ENCODE measurements around the gene ZSCAN20.

Gene ZSCAN20

DNA sequence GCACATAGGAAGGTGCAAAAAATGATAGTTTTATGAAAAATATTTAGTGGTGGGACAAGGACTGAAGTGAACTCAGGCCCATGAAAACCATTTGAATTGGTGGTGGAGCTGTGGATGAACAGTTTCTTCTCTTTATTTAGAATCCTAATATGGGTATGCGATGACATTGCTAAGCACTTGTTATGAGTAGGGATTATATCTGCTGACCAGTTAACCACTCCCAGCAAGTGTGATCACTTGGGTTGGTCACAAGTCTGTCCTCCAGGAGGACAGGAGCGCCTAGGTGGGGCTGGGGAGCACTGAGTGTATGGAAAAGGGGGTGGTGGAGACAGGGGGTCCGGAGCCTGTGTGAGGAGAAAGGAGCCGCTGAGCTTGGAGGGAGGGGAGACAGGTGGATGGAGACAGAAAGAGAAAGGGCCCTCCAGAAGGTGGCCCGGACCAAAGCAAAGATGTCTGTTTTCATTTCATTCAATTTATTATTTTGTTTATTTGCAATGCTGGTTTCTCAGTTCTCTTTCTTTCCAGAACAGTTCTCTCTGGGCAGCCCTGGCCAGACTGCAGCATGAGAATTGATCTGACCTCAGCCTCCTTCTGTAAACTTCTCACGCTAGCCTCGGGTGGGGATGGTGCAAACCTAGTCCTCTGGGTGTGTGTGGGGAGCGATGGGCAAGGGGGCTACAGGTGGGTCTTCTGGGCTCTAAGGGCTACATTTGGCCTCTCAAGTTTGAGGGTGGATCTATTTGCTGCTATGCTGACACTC lies 9.9 kb upstream of the ZSCAN20 start:
- H3K27me3 ChIP-seq (ENCODE audit: control insufficient read depth in 3 of 3, insufficient read depth in 3 of 3, low read depth in 1 of 3, low read length in 3 of 3), result peaks cover 0 to 3% (median 0%) of the 10 kb centered on the region in 3 experiments
- H3K4me1 ChIP-seq (ENCODE audit: control insufficient read depth in 2 of 2, insufficient read depth in 1 of 2, low read depth in 1 of 2, low read length in 2 of 2), result peaks cover 0 to 3% of the 10 kb centered on the region in 2 donors
- no peak overlapping the region for H2BK120ac ChIP-seq (ENCODE audit: low read depth, low read length)
- H3K9me3 ChIP-seq (replicated peaks in 1 of 2; ENCODE audit: control insufficient read depth in 2 of 2, insufficient read depth in 1 of 2, low read depth in 1 of 2, low read length in 2 of 2), result no peaks in the 10 kb centered on the region
- H2AK5ac ChIP-seq (ENCODE audit: low read depth, low read length), result no peak overlapping the region
- H3K27ac ChIP-seq (replicated peaks; ENCODE audit: low read length), result no peak overlapping the region
- H3K23ac ChIP-seq (ENCODE audit: low read depth, low read length, poor library complexity), result no peak overlapping the region
- H3K36me3 ChIP-seq (replicated peaks in 1 of 2; ENCODE audit: control insufficient read depth in 2 of 2, insufficient read depth in 2 of 2, low read length in 2 of 2), result no peaks in the 10 kb centered on the region
- H3K4me3 ChIP-seq (ENCODE audit: low read length in 2 of 2), result no peak overlapping the region
- H2BK5ac ChIP-seq (ENCODE audit: low read length), result no peak overlapping the region
- H2AFZ ChIP-seq (ENCODE audit: low read length), result no peak overlapping the region
- H2BK12ac ChIP-seq (ENCODE audit: low read length), result no peak overlapping the region
- H3K79me1 ChIP-seq (ENCODE audit: low read depth, low read length), result no peaks in the 10 kb centered on the region
- H3K18ac ChIP-seq (ENCODE audit: low read length), result no peak overlapping the region
- H3K9ac ChIP-seq (ENCODE audit: low read depth, low read length, poor library complexity), result no peak overlapping the region
- H3K14ac ChIP-seq (ENCODE audit: low read length), result no peak overlapping the region
- H3K4ac ChIP-seq (ENCODE audit: low read length), result no peak overlapping the region
- WGBS, 2 donors (ENCODE audit: extremely low coverage in 2 of 2, insufficient read length in 2 of 2, insufficient replicate concordance in 1 of 2), result no CpG with 5 or more reads among the region's 8 CpGs
- H4K91ac ChIP-seq (ENCODE audit: low read depth, low read length, poor library complexity), result no peak overlapping the region
- H3K4me2 ChIP-seq (ENCODE audit: insufficient read depth, low read length, poor library complexity, severe bottlenecking), result no peak overlapping the region
- H2BK15ac ChIP-seq (ENCODE audit: low read length), result no peak overlapping the region
- DNase-seq (ENCODE audit: low spot score), result no peak
- H4K8ac ChIP-seq (ENCODE audit: low read depth, low read length), result no peak overlapping the region

DNA sequence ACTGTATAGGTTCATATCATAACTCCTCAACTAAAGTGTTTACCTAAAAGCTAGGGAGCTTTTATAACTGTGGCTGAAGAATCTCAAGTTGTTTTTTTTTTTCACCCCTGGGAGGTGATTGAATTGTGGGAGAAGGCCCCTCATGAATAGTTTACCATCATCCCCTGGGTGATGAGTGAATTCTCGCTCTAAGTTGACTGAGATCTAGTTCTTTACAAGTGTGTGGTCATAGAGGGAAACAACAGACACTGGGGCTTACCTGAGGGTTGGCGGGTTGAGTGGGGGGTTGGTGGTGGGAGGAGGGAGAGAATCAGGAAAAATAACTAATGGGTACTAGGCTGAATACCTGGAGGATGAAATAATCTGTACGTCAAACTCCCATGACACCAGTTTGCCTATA lies 7.9 kb upstream of the ZSCAN20 start:
- Histone ChIP-seq H3K4me3 (ENCODE audit: low read length in 2 of 2) (no peak overlapping the region), H3K4me1 (ENCODE audit: control insufficient read depth in 2 of 2, insufficient read depth in 1 of 2, low read depth in 1 of 2, low read length in 2 of 2) (peaks cover 2 to 7% of the 10 kb centered on the region in 2 donors), H2BK12ac (ENCODE audit: low read length) (no peak overlapping the region), H3K23ac (ENCODE audit: low read depth, low read length, poor library complexity) (no peak overlapping the region), H3K9me3 (replicated peaks in 1 of 2; ENCODE audit: control insufficient read depth in 2 of 2, insufficient read depth in 1 of 2, low read depth in 1 of 2, low read length in 2 of 2) (no peaks in the 10 kb centered on the region), H3K14ac (ENCODE audit: low read length) (no peak overlapping the region), H2AK5ac (ENCODE audit: low read depth, low read length) (no peak overlapping the region), H4K8ac (ENCODE audit: low read depth, low read length) (no peak overlapping the region), H2BK15ac (ENCODE audit: low read length) (no peak overlapping the region), H3K79me1 (ENCODE audit: low read depth, low read length) (no peaks in the 10 kb centered on the region), H4K91ac (ENCODE audit: low read depth, low read length, poor library complexity) (no peak overlapping the region), H3K27me3 (ENCODE audit: control insufficient read depth in 3 of 3, insufficient read depth in 3 of 3, low read depth in 1 of 3, low read length in 3 of 3) (peaks cover 0 to 3% (median 0%) of the 10 kb centered on the region in 3 experiments), H3K4me2 (ENCODE audit: insufficient read depth, low read length, poor library complexity, severe bottlenecking) (no peak overlapping the region), H3K36me3 (replicated peaks in 1 of 2; ENCODE audit: control insufficient read depth in 2 of 2, insufficient read depth in 2 of 2, low read length in 2 of 2) (no peaks in the 10 kb centered on the region), H3K27ac (replicated peaks; ENCODE audit: low read length) (no peak overlapping the region), H2BK120ac (ENCODE audit: low read depth, low read length) (no peak overlapping the region), H3K18ac (ENCODE audit: low read length) (no peak overlapping the region), H3K4ac (ENCODE audit: low read length) (no peak overlapping the region), H3K9ac (ENCODE audit: low read depth, low read length, poor library complexity) (no peak overlapping the region), H2AFZ (ENCODE audit: low read length) (no peak overlapping the region), H2BK5ac (ENCODE audit: low read length) (no peak overlapping the region)
- WGBS, 2 donors (ENCODE audit: extremely low coverage in 2 of 2, insufficient read length in 2 of 2, insufficient replicate concordance in 1 of 2), result no CpG with 5 or more reads among the region's 3 CpGs
- DNase-seq (ENCODE audit: low spot score), result no peak

DNA sequence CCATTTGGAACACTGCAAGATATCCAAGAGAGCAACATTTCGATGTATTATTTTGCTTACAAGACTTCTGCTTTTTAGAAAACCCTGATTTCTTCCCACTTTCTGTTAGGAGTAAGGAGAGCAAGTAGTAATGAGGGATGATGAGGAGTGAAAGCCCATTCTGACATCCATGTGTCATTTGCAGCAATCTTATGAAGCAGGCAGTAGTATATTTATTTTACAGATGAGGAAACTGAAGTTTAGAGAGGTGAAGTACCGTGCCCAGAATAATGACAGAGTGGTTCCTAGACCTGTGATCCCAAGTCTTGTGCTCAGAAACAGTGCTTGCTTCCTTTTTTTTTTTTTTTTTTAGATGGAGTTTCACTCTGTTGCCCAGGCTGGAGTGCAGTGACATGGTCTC lies 7.1 kb upstream of the ZSCAN20 start:
- no peak overlapping the region for H2BK5ac ChIP-seq (ENCODE audit: low read length)
- no peak overlapping the region for H3K9ac ChIP-seq (ENCODE audit: low read depth, low read length, poor library complexity)
- no peak overlapping the region for H4K8ac ChIP-seq (ENCODE audit: low read depth, low read length)
- H4K91ac ChIP-seq (ENCODE audit: low read depth, low read length, poor library complexity), result no peak overlapping the region
- no peak overlapping the region for H3K4me3 ChIP-seq (ENCODE audit: low read length in 2 of 2)
- H2BK120ac ChIP-seq (ENCODE audit: low read depth, low read length), result no peak overlapping the region
- no peak overlapping the region for H3K4me2 ChIP-seq (ENCODE audit: insufficient read depth, low read length, poor library complexity, severe bottlenecking)
- no peaks in the 10 kb centered on the region for H3K9me3 ChIP-seq (replicated peaks in 1 of 2; ENCODE audit: control insufficient read depth in 2 of 2, insufficient read depth in 1 of 2, low read depth in 1 of 2, low read length in 2 of 2)
- peaks cover 2 to 10% of the 10 kb centered on the region in 2 donors for H3K4me1 ChIP-seq (ENCODE audit: control insufficient read depth in 2 of 2, insufficient read depth in 1 of 2, low read depth in 1 of 2, low read length in 2 of 2)
- H3K79me1 ChIP-seq (ENCODE audit: low read depth, low read length), result no peaks in the 10 kb centered on the region
- H2BK15ac ChIP-seq (ENCODE audit: low read length), result no peak overlapping the region
- no peak overlapping the region for H3K18ac ChIP-seq (ENCODE audit: low read length)
- H3K27me3 ChIP-seq (ENCODE audit: control insufficient read depth in 3 of 3, insufficient read depth in 3 of 3, low read depth in 1 of 3, low read length in 3 of 3), result peaks cover 0 to 3% (median 0%) of the 10 kb centered on the region in 3 experiments
- H2AFZ ChIP-seq (ENCODE audit: low read length), result no peak overlapping the region
- WGBS, 2 donors (ENCODE audit: extremely low coverage in 2 of 2, insufficient read length in 2 of 2, insufficient replicate concordance in 1 of 2), result no CpG with 5 or more reads among the region's 2 CpGs
- no peaks in the 10 kb centered on the region for H3K36me3 ChIP-seq (replicated peaks in 1 of 2; ENCODE audit: control insufficient read depth in 2 of 2, insufficient read depth in 2 of 2, low read length in 2 of 2)
- no peak overlapping the region for H3K27ac ChIP-seq (replicated peaks; ENCODE audit: low read length)
- H3K14ac ChIP-seq (ENCODE audit: low read length), result no peak overlapping the region
- H2BK12ac ChIP-seq (ENCODE audit: low read length), result no peak overlapping the region
- DNase-seq (ENCODE audit: low spot score), result no peak
- no peak overlapping the region for H3K23ac ChIP-seq (ENCODE audit: low read depth, low read length, poor library complexity)
- no peak overlapping the region for H3K4ac ChIP-seq (ENCODE audit: low read length)
- H2AK5ac ChIP-seq (ENCODE audit: low read depth, low read length), result no peak overlapping the region

DNA sequence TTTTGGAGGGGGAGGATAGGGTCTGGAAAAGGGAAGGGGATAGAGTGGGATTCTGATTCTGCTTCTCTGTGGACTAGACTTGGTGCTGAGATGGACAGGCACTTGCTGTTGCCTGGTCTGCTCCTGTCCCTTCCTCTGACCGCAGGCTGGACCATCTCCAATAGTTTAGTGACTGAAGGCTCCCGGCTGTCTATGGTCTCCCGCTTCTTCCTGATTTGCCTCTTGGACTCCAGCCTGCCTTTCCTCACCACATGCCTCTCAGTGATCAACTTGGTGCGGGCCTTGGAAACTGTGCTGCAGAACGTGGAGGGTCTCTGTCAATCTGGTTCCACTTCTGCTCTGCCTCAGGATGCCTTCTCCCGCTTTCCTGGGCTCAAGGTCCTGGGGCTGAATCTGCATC lies 6.3 kb upstream of the ZSCAN20 start:
- Histone ChIP-seq H3K36me3 (replicated peaks in 1 of 2; ENCODE audit: control insufficient read depth in 2 of 2, insufficient read depth in 2 of 2, low read length in 2 of 2) (no peaks in the 10 kb centered on the region), H3K4me2 (ENCODE audit: insufficient read depth, low read length, poor library complexity, severe bottlenecking) (no peak overlapping the region), H3K9me3 (replicated peaks in 1 of 2; ENCODE audit: control insufficient read depth in 2 of 2, insufficient read depth in 1 of 2, low read depth in 1 of 2, low read length in 2 of 2) (no peaks in the 10 kb centered on the region), H2AFZ (ENCODE audit: low read length) (no peak overlapping the region), H3K18ac (ENCODE audit: low read length) (no peak overlapping the region), H2BK120ac (ENCODE audit: low read depth, low read length) (no peak overlapping the region), H3K4me1 (ENCODE audit: control insufficient read depth in 2 of 2, insufficient read depth in 1 of 2, low read depth in 1 of 2, low read length in 2 of 2) (peaks cover 5 to 16% of the 10 kb centered on the region in 2 donors), H3K23ac (ENCODE audit: low read depth, low read length, poor library complexity) (no peak overlapping the region), H3K14ac (ENCODE audit: low read length) (no peak overlapping the region), H3K79me1 (ENCODE audit: low read depth, low read length) (no peaks in the 10 kb centered on the region), H2BK12ac (ENCODE audit: low read length) (no peak overlapping the region), H3K27me3 (ENCODE audit: control insufficient read depth in 3 of 3, insufficient read depth in 3 of 3, low read depth in 1 of 3, low read length in 3 of 3) (peaks cover 0 to 3% (median 0%) of the 10 kb centered on the region in 3 experiments), H3K9ac (ENCODE audit: low read depth, low read length, poor library complexity) (no peak overlapping the region), H4K8ac (ENCODE audit: low read depth, low read length) (no peak overlapping the region), H3K4me3 (ENCODE audit: low read length in 2 of 2) (no peak overlapping the region), H2BK5ac (ENCODE audit: low read length) (no peak overlapping the region), H2BK15ac (ENCODE audit: low read length) (no peak overlapping the region), H4K91ac (ENCODE audit: low read depth, low read length, poor library complexity) (no peak overlapping the region), H3K27ac (replicated peaks; ENCODE audit: low read length) (no peak overlapping the region), H3K4ac (ENCODE audit: low read length) (no peak overlapping the region), H2AK5ac (ENCODE audit: low read depth, low read length) (no peak overlapping the region)
- no CpG with 5 or more reads among the region's 6 CpGs for WGBS, 2 donors (ENCODE audit: extremely low coverage in 2 of 2, insufficient read length in 2 of 2, insufficient replicate concordance in 1 of 2)
- no peak for DNase-seq (ENCODE audit: low spot score)
